T follicular helper cell (primary cell): Measurements from ENCODE around the gene ATRIP.
"Not testable (repeated sequence)": the region's sequence is repeated elsewhere in the genome, so short reads cannot be mapped to it uniquely, and the experiment has no call there.

Source experiments
- DNase-seq: peaks from one replicate; pipeline ENCODE4 v3.0.0-alpha.2; 2020; ENCODE audit warnings: low read depth

The ATRIP gene

GRCh38 chr3:48468329-48468731 lies 21.8 kb downstream of the ATRIP start:
- no peak for DNase-seq

- DNase-seq: no peak
These were observed 22.7 kb downstream of the ATRIP start for GRCh38 chr3:48469046-48469915.

- no peak for DNase-seq
These were observed 23.7 kb downstream of the ATRIP start for GRCh38 chr3:48470286-48470685.

- no peak for DNase-seq
These were observed 26.1 kb downstream of the ATRIP start for GRCh38 chr3:48472673-48472922.

DNA sequence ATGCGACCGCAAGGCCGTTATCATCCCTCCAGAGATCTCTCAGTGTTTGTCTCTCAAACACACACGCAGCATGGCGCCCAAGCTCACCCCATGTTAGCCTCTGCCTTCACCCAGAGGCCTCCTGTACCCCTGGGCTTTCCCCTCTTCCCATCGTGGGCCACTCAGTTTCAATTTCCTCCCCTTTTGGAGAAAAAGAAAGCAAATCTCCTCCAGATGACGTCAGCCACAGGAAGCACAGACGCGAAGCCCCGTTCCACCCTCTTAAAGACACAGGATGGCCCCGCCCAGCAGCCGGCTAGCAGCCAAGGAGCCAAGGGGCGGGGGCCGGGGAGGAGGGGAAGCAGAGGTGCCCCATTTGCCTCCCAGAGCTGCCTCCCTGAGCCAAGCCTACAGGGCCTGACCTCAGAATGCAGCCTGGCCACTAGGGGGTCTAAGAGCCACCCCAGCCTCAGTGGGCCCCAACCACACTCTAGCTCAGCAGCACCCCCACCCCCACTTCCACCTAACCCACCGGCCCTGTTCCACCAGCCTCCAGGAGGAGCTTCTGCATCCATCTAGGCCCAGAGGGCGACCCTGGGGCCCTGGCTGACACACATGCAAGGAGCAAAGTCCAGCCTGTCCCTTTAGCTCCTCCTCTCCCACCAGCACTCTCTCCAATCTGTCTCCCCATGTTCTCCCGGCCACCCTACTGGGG lies 26.5 kb downstream of the ATRIP start:
- DNase-seq: peak; percentile 92

GRCh38 chr3:48473617-48473952 lies 27.0 kb downstream of the ATRIP start:
- no peak for DNase-seq

GRCh38 chr3:48474031-48474430 lies 27.5 kb downstream of the ATRIP start:
- not testable (repeated sequence) for DNase-seq

DNA sequence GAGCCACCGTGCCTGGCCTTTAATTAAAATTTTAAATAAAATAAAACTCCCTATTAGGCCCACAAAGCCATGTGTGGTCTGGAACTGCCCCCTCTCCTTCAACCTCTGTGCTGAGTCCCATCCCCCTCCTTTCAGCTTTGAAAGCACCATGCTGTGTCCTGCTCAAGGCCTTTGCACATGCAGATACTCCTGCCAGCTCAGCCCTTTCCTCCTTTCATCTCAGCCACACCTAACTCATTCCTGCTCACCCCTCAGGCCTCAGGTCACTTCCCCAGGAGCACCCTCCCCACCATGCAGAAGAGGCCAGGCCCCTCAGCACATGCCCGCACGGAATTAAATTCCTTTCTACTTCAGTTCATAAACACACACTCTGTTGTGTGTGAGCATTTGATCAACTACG lies 28.1 kb downstream of the ATRIP start:
- DNase-seq: no peak

DNA sequence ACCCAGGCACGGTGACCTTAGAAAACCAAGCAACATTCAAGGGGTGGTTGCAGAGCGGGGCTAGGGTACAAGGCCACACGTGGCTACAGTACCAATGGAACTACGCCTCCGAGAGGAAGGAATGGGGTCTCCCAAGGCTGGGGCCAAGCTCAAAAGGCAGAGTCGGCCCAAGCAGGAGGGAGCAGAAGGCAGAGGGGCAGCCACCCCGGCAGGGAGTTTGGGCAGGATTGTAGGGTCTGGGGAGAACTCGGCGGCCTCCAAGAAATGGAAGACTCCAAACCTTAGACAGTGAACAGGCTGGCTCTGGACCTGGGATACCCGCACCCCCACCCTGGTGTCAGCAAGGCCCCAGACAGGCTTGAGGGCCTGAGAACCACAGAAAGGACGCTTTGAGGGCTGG lies 28.7 kb downstream of the ATRIP start:
- DNase-seq: no peak

DNA sequence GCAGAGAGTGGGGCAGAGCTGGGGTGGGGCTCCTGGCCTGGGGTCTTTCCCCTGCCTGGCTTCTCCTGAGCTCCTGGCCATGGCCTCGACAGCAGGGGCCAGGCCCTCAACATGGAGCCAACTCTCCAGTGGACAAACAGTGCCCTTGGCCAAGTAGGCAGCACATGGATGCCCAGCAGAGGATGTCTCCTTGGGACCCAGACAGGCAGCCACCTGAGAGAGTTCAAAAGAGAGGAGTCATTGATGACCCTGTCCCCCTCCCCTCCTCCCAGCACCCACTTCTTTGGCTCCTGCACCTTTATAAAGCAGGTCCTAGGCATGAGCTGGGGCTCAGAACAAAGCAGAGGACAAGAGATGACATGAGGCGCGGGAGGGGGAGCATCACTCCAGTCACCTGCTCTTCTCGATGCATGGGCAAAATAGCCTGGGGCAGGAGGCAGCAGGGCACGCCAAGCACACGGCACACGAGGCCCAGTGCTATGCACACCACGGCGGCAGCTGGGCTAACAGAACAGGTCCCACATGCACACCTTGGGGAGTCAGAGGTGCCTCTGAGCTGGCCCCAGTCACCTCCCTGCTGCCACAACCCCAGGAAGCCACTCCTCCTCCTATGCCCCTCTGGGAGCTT lies 30.0 kb downstream of the ATRIP start:
- no peak for DNase-seq

DNA sequence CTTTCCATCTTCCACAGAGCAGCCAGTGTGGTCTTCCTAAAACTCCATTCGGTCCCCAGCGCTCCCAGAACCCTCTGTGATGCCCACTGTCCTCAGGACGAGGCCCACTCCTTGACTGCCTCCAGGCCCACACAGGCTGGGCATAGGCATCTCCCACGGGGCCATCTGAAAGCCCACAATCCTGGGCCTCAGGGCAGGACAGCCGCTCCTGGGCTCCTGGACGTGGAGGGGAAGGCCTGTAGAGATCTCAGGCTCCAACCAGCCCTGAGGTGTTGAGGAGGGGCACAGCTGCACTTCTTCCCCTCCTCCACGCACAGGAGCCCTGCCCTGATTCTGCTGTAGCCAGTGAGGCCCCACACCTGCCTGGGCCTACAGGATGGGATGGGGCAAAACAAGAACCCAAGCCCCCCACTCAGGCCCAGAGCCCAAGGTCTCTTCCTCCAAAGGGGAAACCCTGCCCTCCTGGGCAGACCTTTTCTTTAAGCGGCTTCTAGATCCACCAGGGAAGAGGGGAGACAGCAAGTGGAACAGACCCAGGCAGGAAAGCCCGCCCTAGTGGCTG lies 31.5 kb downstream of the ATRIP start:
- DNase-seq: no peak

DNA sequence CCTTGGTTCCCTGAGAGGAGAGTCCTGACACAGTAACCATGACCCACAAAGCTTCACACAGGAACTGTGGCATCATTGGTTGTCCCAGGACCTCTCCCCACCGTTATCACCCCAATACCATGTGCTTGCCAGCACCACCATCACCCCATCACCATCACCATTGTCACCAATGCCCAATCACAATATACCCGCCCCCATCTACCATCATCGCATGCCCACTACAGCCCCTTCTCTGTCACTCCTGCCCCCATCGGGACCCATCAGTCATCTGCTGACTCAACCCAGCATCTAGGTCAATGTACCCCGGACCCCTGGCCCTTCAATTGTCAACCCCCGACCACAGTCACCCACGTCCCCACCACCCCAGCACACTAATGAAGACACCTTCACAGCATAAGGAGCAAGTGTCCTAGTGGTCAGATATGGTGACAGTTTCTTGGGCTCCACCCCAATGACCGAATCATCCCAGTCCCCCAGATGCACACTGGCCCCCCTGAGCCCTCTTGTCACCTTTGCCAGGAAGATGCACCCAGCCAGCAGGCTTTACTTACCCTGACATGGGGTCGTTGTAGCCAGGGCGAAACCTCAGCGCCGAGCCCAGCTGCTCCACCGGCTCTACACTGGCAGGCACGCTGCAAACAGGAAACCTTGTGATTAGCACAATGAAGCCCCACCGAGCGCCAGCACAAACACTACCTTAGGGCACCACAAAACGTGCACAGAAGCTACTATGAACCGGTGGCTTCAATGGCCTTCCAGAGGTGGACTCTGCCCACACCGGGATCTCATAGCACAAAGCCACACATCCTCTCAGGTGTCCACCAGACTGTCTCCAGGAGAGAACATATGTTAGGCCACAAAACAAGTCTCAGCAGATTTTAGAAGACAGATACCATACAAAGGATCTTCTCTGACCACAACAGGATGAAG lies 32.4 kb downstream of the ATRIP start:
- DNase-seq: peak; percentile 49

- not testable (repeated sequence) for DNase-seq
These were observed 34.4 kb downstream of the ATRIP start for GRCh38 chr3:48480891-48481290.

DNA sequence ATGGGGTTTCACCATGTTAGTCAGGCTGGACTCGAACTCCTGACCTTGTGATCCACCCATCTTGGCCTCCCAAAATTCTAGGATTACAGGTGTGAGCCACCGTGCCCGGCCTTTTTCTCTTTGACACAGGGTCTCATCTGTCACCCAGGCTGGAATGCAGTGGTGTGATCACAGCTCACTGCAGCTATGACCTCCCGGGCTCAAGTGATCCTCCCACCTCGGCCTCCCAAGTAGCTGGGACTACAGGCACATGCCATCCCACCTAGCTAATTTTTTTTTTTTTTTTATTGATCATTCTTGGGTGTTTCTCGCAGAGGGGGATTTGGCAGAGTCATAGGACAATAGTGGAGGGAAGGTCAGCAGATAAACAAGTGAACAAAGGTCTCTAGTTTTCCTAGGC lies 36.3 kb downstream of the ATRIP start:
- not testable (repeated sequence) for DNase-seq

DNA sequence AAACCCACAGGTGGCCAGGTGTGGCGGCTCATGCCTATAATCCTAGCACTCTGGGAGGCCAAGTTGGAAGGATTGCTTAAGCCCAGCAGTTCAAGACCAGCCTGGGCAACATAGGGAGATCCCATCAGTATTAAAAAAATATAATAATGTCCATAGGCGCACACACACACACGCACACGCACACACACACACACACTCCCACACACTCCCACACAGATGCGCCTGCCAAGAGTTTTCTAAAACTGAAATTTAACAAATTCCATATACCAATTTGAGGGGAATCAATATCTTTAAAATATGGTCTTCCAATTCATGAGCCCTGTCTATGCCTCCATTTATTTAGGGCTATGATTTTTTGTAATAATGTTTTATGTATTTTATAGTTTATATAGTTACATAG lies 40.4 kb downstream of the ATRIP start:
- DNase-seq: no peak

- DNase-seq: no peak
These were observed 46.1 kb downstream of the ATRIP start for GRCh38 chr3:48492461-48493202.

GRCh38 chr3:48493203-48493501 lies 46.6 kb downstream of the ATRIP start:
- no peak for DNase-seq

DNA sequence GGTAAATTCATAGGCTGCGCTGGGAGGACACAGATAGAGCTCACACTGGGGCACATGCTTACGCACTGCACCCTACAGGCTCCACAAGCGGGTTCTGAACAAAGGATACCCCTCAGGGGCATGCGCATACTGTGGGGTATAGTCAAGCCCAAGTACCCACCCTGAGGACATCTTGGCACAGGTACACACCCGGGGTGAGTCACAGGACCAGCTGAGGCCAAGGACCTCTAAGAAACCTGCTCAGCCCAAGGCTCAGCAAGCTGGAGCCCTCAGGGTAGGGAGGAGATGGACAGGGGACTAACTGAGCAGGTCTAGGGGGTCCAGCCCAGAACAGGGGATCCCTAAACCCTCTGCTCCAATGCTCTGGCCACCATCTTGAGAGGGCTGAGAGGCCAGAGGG lies 54.1 kb downstream of the ATRIP start:
- DNase-seq: no peak

DNA sequence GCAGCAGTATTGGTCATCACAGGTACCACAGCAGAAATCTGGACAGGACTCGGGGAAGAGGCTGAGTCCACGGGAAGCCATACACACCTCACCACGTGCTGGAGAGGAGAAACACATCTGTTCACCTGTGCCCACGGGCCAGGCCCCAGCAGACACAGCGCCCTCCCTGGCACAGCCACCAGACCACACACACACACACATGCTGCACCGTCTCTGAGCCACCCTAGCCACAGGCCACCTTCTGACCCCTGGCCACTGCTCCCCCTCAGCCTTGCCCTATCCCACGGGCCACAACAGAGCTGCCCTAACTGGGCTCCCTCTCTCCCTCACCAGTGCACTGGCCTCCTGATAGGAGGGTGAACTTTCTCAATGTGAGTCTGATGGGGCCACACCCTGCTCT lies 54.7 kb downstream of the ATRIP start:
- DNase-seq: no peak

DNA sequence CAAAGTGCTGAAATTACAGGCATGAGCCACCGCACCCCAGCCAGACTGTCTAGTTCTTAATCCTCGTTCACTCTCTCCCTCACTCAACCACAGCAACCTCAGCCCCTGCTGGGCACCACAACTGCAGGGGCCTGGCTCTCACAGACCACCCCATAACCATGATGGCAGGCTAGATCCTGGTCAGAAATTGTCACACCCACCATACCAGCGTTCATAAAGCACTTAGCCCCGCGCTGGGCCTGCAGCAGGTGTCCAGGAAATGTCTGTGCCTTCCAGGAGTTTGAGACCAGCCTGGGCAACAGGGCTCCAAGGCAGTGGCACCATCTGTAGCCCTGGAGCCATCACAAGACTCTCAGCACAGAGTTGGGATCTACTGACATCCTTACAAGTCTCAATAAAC lies 55.6 kb downstream of the ATRIP start:
- DNase-seq: no peak

- DNase-seq: no peak
These were observed 56.2 kb downstream of the ATRIP start for GRCh38 chr3:48502728-48503168.
